OCI-M1 (cell line): ENCODE measurements around the gene CCT7.
A peak's percentile ranks its signal among the peaks of the same experiment; 100 is the strongest.
"Not testable (repeated sequence)": the region's sequence is repeated elsewhere in the genome, so short reads cannot be mapped to it uniquely, and the experiment has no call there.

ENCODE experiments used
- DNase-seq: peaks from one replicate; lab custom pipeline; 2025; lab: John Stamatoyannopoulos, UW

The CCT7 gene

GRCh38 chr2:73233932-73234832 lies at the start of gene CCT7:
CCT7 (plus strand) TSS chr2:73234308; CDS start chr2:73234379, 71 bp downstream.
- peak; percentile 90 for DNase-seq

GRCh38 chr2:73185965-73186364 lies 48.1 kb upstream of the CCT7 start:
- DNase-seq, result no peak

GRCh38 chr2:73187549-73187948 lies 46.6 kb upstream of the CCT7 start:
- DNase-seq, result peak; percentile 2

- no peak for DNase-seq
Observed at GRCh38 chr2:73197579-73197978, 36.5 kb upstream of the CCT7 start.

- DNase-seq, result not testable (repeated sequence)
Observed at GRCh38 chr2:73200281-73200680, 33.8 kb upstream of the CCT7 start.

- DNase-seq, result no peak
Observed at GRCh38 chr2:73202156-73203054, 31.7 kb upstream of the CCT7 start, which contains the start of gene NOTO. NOTO (plus strand) TSS chr2:73202574; CDS start chr2:73202667, 93 bp downstream.

GRCh38 chr2:73203055-73203681 lies 30.9 kb upstream of the CCT7 start:
- DNase-seq, result no peak

- no peak for DNase-seq
Observed at GRCh38 chr2:73205611-73206010, 28.5 kb upstream of the CCT7 start.

- no peak for DNase-seq
Observed at GRCh38 chr2:73208258-73208657, 25.9 kb upstream of the CCT7 start.

GRCh38 chr2:73210019-73210418 lies 24.1 kb upstream of the CCT7 start:
- no peak for DNase-seq

GRCh38 chr2:73210696-73211095 lies 23.4 kb upstream of the CCT7 start:
- no peak for DNase-seq

GRCh38 chr2:73212098-73212447 lies 22.0 kb upstream of the CCT7 start:
- no peak for DNase-seq

- peak; percentile 75 for DNase-seq
Observed at GRCh38 chr2:73212448-73213176, 21.5 kb upstream of the CCT7 start.

- DNase-seq, result peak; percentile 87
Observed at GRCh38 chr2:73214120-73215035, 19.7 kb upstream of the CCT7 start, which contains the start of gene SMYD5. SMYD5 (plus strand) TSS chr2:73214245; CDS start chr2:73214267, 22 bp downstream.

GRCh38 chr2:73215254-73215653 lies 18.9 kb upstream of the CCT7 start:
- DNase-seq, result no peak

GRCh38 chr2:73217160-73217559 lies 16.9 kb upstream of the CCT7 start:
- DNase-seq, result no peak

GRCh38 chr2:73217826-73218225 lies 16.3 kb upstream of the CCT7 start:
- DNase-seq, result no peak

- no peak for DNase-seq
Observed at GRCh38 chr2:73218298-73218697, 15.8 kb upstream of the CCT7 start.

- no peak for DNase-seq
Observed at GRCh38 chr2:73223821-73224220, 10.3 kb upstream of the CCT7 start.
